H9 (cell line): ENCODE data around the gene ZNF335. TPM values are rescaled to one million over a fixed set of nuclear protein-coding genes. Genes with fewer than 3 reads are reported as not detected.

Experiments used
- DNase-seq: peaks from one replicate; pipeline ENCODE4 v3.0.0-alpha.2; 2017
- H2AFZ ChIP-seq: one replicate; pipeline ENCODE4 v1.6.1; 2013; ENCODE audit warnings: mild to moderate bottlenecking, low read length, control low read depth, moderate library complexity
- H2AK5ac ChIP-seq: 2 replicates; pipeline ENCODE4 v1.6.1; 2013; ENCODE audit warnings: low read length, control low read depth, mixed read lengths; ENCODE audit not compliant: insufficient read length
- H2BK120ac ChIP-seq: one replicate; pipeline ENCODE4 v1.6.1; 2013; ENCODE audit warnings: low read depth, mild to moderate bottlenecking, low read length, control low read depth, inconsistent platforms; ENCODE audit not compliant: poor library complexity, severe bottlenecking
- H2BK12ac ChIP-seq: 2 replicates; pipeline ENCODE4 v1.6.1; 2013; ENCODE audit warnings: low read length, control low read depth, mixed read lengths, low read depth; ENCODE audit not compliant: insufficient read length
- H2BK15ac ChIP-seq: 2 replicates; pipeline ENCODE4 v1.6.1; 2013; ENCODE audit warnings: low read depth, low read length, control low read depth
- H2BK20ac ChIP-seq: one replicate; pipeline ENCODE4 v1.6.1; 2013; ENCODE audit warnings: low read depth, mild to moderate bottlenecking, low read length, control low read depth, inconsistent platforms; ENCODE audit not compliant: poor library complexity, severe bottlenecking
- H2BK5ac ChIP-seq: 2 replicates; pipeline ENCODE4 v1.6.1; 2013; ENCODE audit warnings: low read length, control low read depth, mixed read lengths; ENCODE audit not compliant: insufficient read length
- H3K14ac ChIP-seq: 2 replicates; pipeline ENCODE4 v1.6.1; 2013; ENCODE audit warnings: low read length, control low read depth; ENCODE audit not compliant: insufficient read depth
- H3K18ac ChIP-seq: 2 replicates; pipeline ENCODE4 v1.6.1; 2013; ENCODE audit warnings: low read depth, mild to moderate bottlenecking, mixed read lengths, low read length, control low read depth; ENCODE audit not compliant: insufficient read length
- H3K23ac ChIP-seq: 2 replicates; pipeline ENCODE4 v1.6.1; 2013; ENCODE audit warnings: low read length, control low read depth, mixed read lengths, low read depth; ENCODE audit not compliant: insufficient read length
- H3K23me2 ChIP-seq: 2 replicates; pipeline ENCODE4 v1.6.1; 2013; ENCODE audit warnings: low read depth, mild to moderate bottlenecking, mixed read lengths, low read length, control low read depth; ENCODE audit not compliant: insufficient read length, poor library complexity, severe bottlenecking
- H3K27ac ChIP-seq: 2 replicates; pipeline ENCODE4 v1.5.1; 2013; ENCODE audit warnings: low read length, control low read depth, mixed read lengths, low read depth; ENCODE audit not compliant: insufficient read length
- H3K27me3 ChIP-seq: 2 replicates; pipeline ENCODE4 v1.6.1; 2013; ENCODE audit warnings: low read length, control low read depth, inconsistent platforms; ENCODE audit not compliant: insufficient read depth
- H3K4ac ChIP-seq: 2 replicates; pipeline ENCODE4 v1.6.1; 2013; ENCODE audit warnings: low read depth, mild to moderate bottlenecking, control low read depth, inconsistent platforms, low read length, moderate library complexity
- H3K4me1 ChIP-seq: 2 replicates; pipeline ENCODE4 v1.6.1; 2013; ENCODE audit warnings: low read length, control low read depth, inconsistent platforms; ENCODE audit not compliant: insufficient read depth
- H3K4me2 ChIP-seq: 2 replicates; pipeline ENCODE4 v1.6.1; 2013; ENCODE audit warnings: low read length, control low read depth, mixed read lengths; ENCODE audit not compliant: insufficient read length, insufficient read depth
- H3K56ac ChIP-seq: 2 replicates; pipeline ENCODE4 v1.6.1; 2013; ENCODE audit warnings: low read depth, mild to moderate bottlenecking, mixed read lengths, low read length, control low read depth; ENCODE audit not compliant: insufficient read length
- H3K79me1 ChIP-seq: 2 replicates; pipeline ENCODE4 v1.6.1; 2013; ENCODE audit warnings: low read depth, mild to moderate bottlenecking, moderate library complexity, low read length, control low read depth, inconsistent platforms; ENCODE audit not compliant: insufficient read depth, poor library complexity, severe bottlenecking
- H3K79me2 ChIP-seq: 2 replicates; pipeline ENCODE4 v1.6.1; 2013; ENCODE audit warnings: low read length, control low read depth, inconsistent platforms; ENCODE audit not compliant: insufficient read depth
- H3K9ac ChIP-seq: 2 replicates; pipeline ENCODE4 v1.6.1; 2013; ENCODE audit warnings: low read length, control low read depth, mixed read lengths; ENCODE audit not compliant: insufficient read length; ENCODE audit errors: extremely low read depth
- H3K9me3 ChIP-seq: one replicate; pipeline ENCODE4 v1.6.1; 2013; ENCODE audit warnings: low read depth, low read length, inconsistent platforms; ENCODE audit not compliant: control insufficient read depth
- H3T11ph ChIP-seq: one replicate; pipeline ENCODE4 v1.6.1; 2013; ENCODE audit warnings: mild to moderate bottlenecking, low read length, control low read depth, inconsistent platforms
- H4K20me1 ChIP-seq: one replicate; pipeline ENCODE4 v1.6.1; 2013; ENCODE audit not compliant: control insufficient read depth, insufficient read length, insufficient read depth
- H4K5ac ChIP-seq: 2 replicates; pipeline ENCODE4 v1.6.1; 2013; ENCODE audit warnings: low read depth, mild to moderate bottlenecking, mixed read lengths, low read length, control low read depth; ENCODE audit not compliant: insufficient read length
- H4K8ac ChIP-seq: replicated peaks from 2 replicates; pipeline ENCODE4 v1.6.1; 2013; ENCODE audit warnings: low read length, control low read depth, mixed read lengths, low read depth; ENCODE audit not compliant: insufficient read length
- H4K91ac ChIP-seq: 2 replicates; pipeline ENCODE4 v1.6.1; 2013; ENCODE audit warnings: low read depth, mild to moderate bottlenecking, moderate library complexity, mixed read lengths, low read length, control low read depth; ENCODE audit not compliant: insufficient read length
- H3K27ac Mint-ChIP-seq, 3 experiments: 2 replicates in 2 of 3; 3 replicates in 1 of 3; pipeline ENCODE4 v1.8.0; 2020 to 2021; ENCODE audit warnings: mixed read lengths in 3 of 3, mild to moderate bottlenecking in 1 of 3, moderate library complexity in 1 of 3
- H3K27me3 Mint-ChIP-seq: 2 replicates; pipeline ENCODE4 v1.8.0; 2021; ENCODE audit warnings: low read depth, mild to moderate bottlenecking, moderate library complexity, mixed read lengths
- H3K36me3 Mint-ChIP-seq, 3 experiments: 2 replicates in 2 of 3; 3 replicates in 1 of 3; pipeline ENCODE4 v1.8.0; 2020 to 2021; ENCODE audit warnings: low read depth in 3 of 3, mixed read lengths in 3 of 3; ENCODE audit not compliant: insufficient read depth in 1 of 3
- H3K4me1 Mint-ChIP-seq, 2 experiments: 2 replicates each; pipeline ENCODE4 v1.8.0; 2020; ENCODE audit warnings: mixed read lengths in 2 of 2
- H3K4me3 Mint-ChIP-seq, 2 experiments: 2 replicates in 1 of 2; 3 replicates in 1 of 2; pipeline ENCODE4 v1.8.0; 2020 to 2021; ENCODE audit warnings: mild to moderate bottlenecking in 2 of 2, mixed read lengths in 2 of 2, moderate library complexity in 1 of 2
- H3K9me3 Mint-ChIP-seq, 2 experiments: 2 replicates in 1 of 2; 3 replicates in 1 of 2; pipeline ENCODE4 v1.8.0; 2020; ENCODE audit warnings: mild to moderate bottlenecking in 2 of 2, mixed read lengths in 2 of 2, moderate library complexity in 1 of 2
- CTCF ChIP-seq: fragments of 200-600 bp; sonication (generic); conservative IDR thresholded peaks from 3 replicates; pipeline ENCODE4 v1.8.0; 2021; ENCODE audit warnings: antibody characterized with exemption, mild to moderate bottlenecking
- WGBS: extraction: QIAGEN DNeasy Blood & Tissue Kit; methylation state at CpG from one replicate; pipeline ENCODE4 v1.1.7; 2013; ENCODE audit warnings: missing lambda C conversion rate, low lambda C conversion rate, mixed read lengths; ENCODE audit not compliant: insufficient read length; ENCODE audit errors: extremely low coverage; 5-methylcytosine and 5-hydroxymethylcytosine counted together
- total RNA-seq: library from RNA; stranded (reverse); gene quantifications from 2 replicates; pipeline ENCODE4 v1.2.1, GENCODE V29; 2021

The ZNF335 gene
- total RNA-seq, 1 experiment from 2014 or later: 21.1 TPM

GRCh38 chr20:45946149-45946970 lies 25.6 kb downstream of the ZNF335 start:
- Histone ChIP-seq H3K27ac (no peak overlapping the region), H3K14ac (no peak overlapping the region), H4K20me1 (peaks cover 2% of the 10 kb centered on the region), H3K9me3 (no peaks in the 10 kb centered on the region), H3T11ph (no peak overlapping the region), H3K23me2 (no peaks in the 10 kb centered on the region), H2BK20ac (no peak overlapping the region), H3K9ac (no peak overlapping the region), H2BK120ac (no peak overlapping the region), H3K79me2 (no peaks in the 10 kb centered on the region), H3K23ac (no peak overlapping the region), H2BK15ac (no peak overlapping the region), H4K5ac (no peak overlapping the region), H4K91ac (no peak overlapping the region), H3K79me1 (no peaks in the 10 kb centered on the region), H2BK12ac (no peak overlapping the region), H3K4me1 (no peaks in the 10 kb centered on the region), H3K4me2 (no peak overlapping the region), H3K27me3 (no peaks in the 10 kb centered on the region), H3K18ac (no peak overlapping the region), H4K8ac (no peak overlapping the region), H2AFZ (no peak overlapping the region), H2AK5ac (no peak overlapping the region), H3K4ac (no peak overlapping the region), H2BK5ac (no peak overlapping the region), H3K56ac (no peak overlapping the region)
- DNase-seq: no peak
- Mint-ChIP-seq H3K9me3 (no peaks in the 10 kb centered on the region), H3K36me3 (peaks cover 26 to 74% (median 51%) of the 10 kb centered on the region in 3 experiments; a peak in 6 of 7 replicates), H3K27me3 (no peaks in the 10 kb centered on the region; the same call in 1 of the 2 replicates), H3K4me1 (no peaks in the 10 kb centered on the region), H3K27ac (no peak overlapping the region; a peak in 1 of 7 replicates), H3K4me3 (no peak overlapping the region)
- WGBS: no CpG with 5 or more reads among the region's 20 CpGs
- TF ChIP-seq CTCF: no peak
